Urinary bladder (tissue), 4 donors: ENCODE data around the gene GLRX3. TPM values are rescaled to one million over a fixed set of nuclear protein-coding genes. Genes with fewer than 3 reads are reported as not detected.
"Not testable (repeated sequence)": the region's sequence is repeated elsewhere in the genome, so short reads cannot be mapped to it uniquely, and the experiment has no call there.

Experiments used
- DNase-seq: peaks from one replicate; pipeline ENCODE4 v3.0.0-alpha.2; 2015; ENCODE audit errors: extremely low spot score
- H3K27ac ChIP-seq: one replicate; pipeline ENCODE4 v1.5.1; 2013; ENCODE audit warnings: low read depth, mild to moderate bottlenecking, moderate library complexity
- H3K36me3 ChIP-seq: one replicate; pipeline ENCODE4 v1.6.1; 2013; ENCODE audit warnings: mild to moderate bottlenecking, moderate library complexity; ENCODE audit not compliant: insufficient read depth
- H3K4me1 ChIP-seq: one replicate; pipeline ENCODE4 v1.6.1; 2013; ENCODE audit warnings: mild to moderate bottlenecking, moderate library complexity; ENCODE audit not compliant: insufficient read depth
- H3K4me3 ChIP-seq: one replicate; pipeline ENCODE4 v1.5.1; 2013; ENCODE audit warnings: low read depth, low read length
- WGBS: extraction: QIAGEN DNeasy Blood & Tissue Kit; methylation state at CpG from one replicate; pipeline ENCODE4 v1.1.7; 2013; 5-methylcytosine and 5-hydroxymethylcytosine counted together
- polyA plus RNA-seq: library from polyadenylated mRNA; stranded (reverse); fragments of 200-250 nt; gene quantifications from one replicate; pipeline ENCODE4 v1.2.3, GENCODE V29; 2013
- total RNA-seq: library from RNA; depleted of rRNA; stranded (reverse); fragments of >200 nt; gene quantifications from one replicate; pipeline ENCODE4 v1.2.3, GENCODE V29; 2014
- donor health status: healthy with polysubstance abuse.
- donor health status: healthy.

The GLRX3 gene
- total RNA-seq (64.1 TPM), polyA plus RNA-seq (51.0 TPM)

- H3K4me1 ChIP-seq, result peaks cover 2% of the 10 kb centered on the region
- no peaks in the 10 kb centered on the region for H3K36me3 ChIP-seq
- H3K27ac ChIP-seq, result peak within 1 kb of the TSS; percentile 83
- under 1% methylated on average over 96 of the region's 96 CpGs for WGBS
- H3K4me3 ChIP-seq, result peak within 1 kb of the TSS; percentile 94
- DNase-seq, result peak; percentile 41
Measured at GRCh38 chr10:130136226-130137089, at the start of gene GLRX3. Gene GLRX3, plus strand, starts transcription at chr10:130136391. Its CDS starts 30 bp downstream, at chr10:130136421.

GRCh38 chr10:130090565-130090964 lies 45.6 kb upstream of the GLRX3 start:
- H3K36me3 ChIP-seq, H3K4me3 ChIP-seq, H3K4me1 ChIP-seq, H3K27ac ChIP-seq, DNase-seq: not testable (repeated sequence)
- WGBS, result 85% methylated on average over 5 of the region's 5 CpGs

GRCh38 chr10:130099344-130099743 lies 36.8 kb upstream of the GLRX3 start:
- Histone ChIP-seq H3K27ac (no peak overlapping the region), H3K4me3 (no peak overlapping the region), H3K4me1 (no peaks in the 10 kb centered on the region), H3K36me3 (no peaks in the 10 kb centered on the region)
- WGBS, result 95% methylated on average over 6 of the region's 6 CpGs
- DNase-seq, result no peak

GRCh38 chr10:130105724-130106123 lies 30.5 kb upstream of the GLRX3 start:
- H3K4me1 ChIP-seq, result no peaks in the 10 kb centered on the region
- H3K36me3 ChIP-seq, result no peaks in the 10 kb centered on the region
- no peak for DNase-seq
- WGBS, result 63% methylated on average over 24 of the region's 24 CpGs
- no peak overlapping the region for H3K4me3 ChIP-seq
- H3K27ac ChIP-seq, result no peak overlapping the region

- not testable (repeated sequence) for DNase-seq, H3K27ac ChIP-seq, H3K4me3 ChIP-seq, H3K4me1 ChIP-seq, H3K36me3 ChIP-seq
- 80% methylated on average over 8 of the region's 8 CpGs for WGBS
Measured at GRCh38 chr10:130108146-130108545, 28.0 kb upstream of the GLRX3 start.

- Histone ChIP-seq H3K4me1 (no peaks in the 10 kb centered on the region), H3K27ac (no peak overlapping the region), H3K36me3 (no peaks in the 10 kb centered on the region), H3K4me3 (no peak overlapping the region)
- DNase-seq, result no peak
- 60% methylated on average over 6 of the region's 6 CpGs for WGBS
Measured at GRCh38 chr10:130108934-130109604, 27.1 kb upstream of the GLRX3 start.

GRCh38 chr10:130109796-130110245 lies 26.4 kb upstream of the GLRX3 start:
- Histone ChIP-seq H3K4me3 (peak overlapping the region; percentile 77), H3K27ac (peak overlapping the region; percentile 85), H3K4me1 (no peaks in the 10 kb centered on the region), H3K36me3 (no peaks in the 10 kb centered on the region)
- under 1% methylated on average over 9 of the region's 9 CpGs for whole genome bisulfite sequencing
- DNase-seq, result peak; percentile 90

GRCh38 chr10:130110246-130111112 lies 25.7 kb upstream of the GLRX3 start, which contains the start of gene C10orf143:
Gene C10orf143, minus strand, starts transcription at chr10:130110830. Its CDS starts 58 bp downstream, at chr10:130110772.
- peak; percentile 94 for DNase-seq
- WGBS, result under 1% methylated on average over 71 of the region's 71 CpGs
- H3K27ac ChIP-seq, result peak within 1 kb of the TSS; percentile 90
- peak within 1 kb of the TSS; percentile 77 for H3K4me3 ChIP-seq
- no peaks in the 10 kb centered on the region for H3K36me3 ChIP-seq
- H3K4me1 ChIP-seq, result no peaks in the 10 kb centered on the region

- H3K27ac ChIP-seq, result peak overlapping the region; percentile 90
- no peaks in the 10 kb centered on the region for H3K4me1 ChIP-seq
- peak overlapping the region; percentile 77 for H3K4me3 ChIP-seq
- H3K36me3 ChIP-seq, result no peaks in the 10 kb centered on the region
- DNase-seq, result peak; percentile 97
- WGBS, result under 1% methylated on average over 49 of the region's 49 CpGs
Measured at GRCh38 chr10:130111113-130111851, 24.9 kb upstream of the GLRX3 start.

GRCh38 chr10:130111852-130112180 lies 24.4 kb upstream of the GLRX3 start:
- no peaks in the 10 kb centered on the region for H3K4me1 ChIP-seq
- no peaks in the 10 kb centered on the region for H3K36me3 ChIP-seq
- WGBS, result 74% methylated on average over 6 of the region's 6 CpGs
- H3K4me3 ChIP-seq, result peak overlapping the region; percentile 77
- H3K27ac ChIP-seq, result peak overlapping the region; percentile 90
- DNase-seq, result no peak

- Histone ChIP-seq H3K27ac (no peak overlapping the region), H3K4me1 (no peaks in the 10 kb centered on the region), H3K36me3 (no peaks in the 10 kb centered on the region), H3K4me3 (no peak overlapping the region)
- DNase-seq, result no peak
- 92% methylated on average over 3 of the region's 3 CpGs for WGBS
Measured at GRCh38 chr10:130112821-130113220, 23.4 kb upstream of the GLRX3 start.

GRCh38 chr10:130116942-130117341 lies 19.2 kb upstream of the GLRX3 start:
- not testable (repeated sequence) for H3K4me3 ChIP-seq, H3K4me1 ChIP-seq, H3K36me3 ChIP-seq, H3K27ac ChIP-seq, DNase-seq
- WGBS, result 97% methylated on average over 4 of the region's 4 CpGs

- H3K36me3 ChIP-seq, H3K27ac ChIP-seq, H3K4me3 ChIP-seq, H3K4me1 ChIP-seq, DNase-seq: not testable (repeated sequence)
- WGBS, result 59% methylated on average over 6 of the region's 6 CpGs
Measured at GRCh38 chr10:130117535-130117934, 18.7 kb upstream of the GLRX3 start.
